Measurements from ENCODE around the gene GNG8. TPM values are rescaled to one million over a fixed set of nuclear protein-coding genes. Genes with fewer than 3 reads are reported as not detected.

The GNG8 gene
- total RNA-seq, 2 donors from 2014 or later, result not detected

GRCh38 chr19:46660008-46660517, 24.1 kb upstream of the GNG8 start:
- Histone ChIP-seq H3K4me3 (peak overlapping the region; percentile 53), H3K9ac (ENCODE audit: low read depth in 2 of 2, low read length in 2 of 2) (peak overlapping the region; percentile 22 to 62), H3K27ac (peak overlapping the region; percentile 51), H3K27me3 (peaks cover 30% of the 10 kb centered on the region), H3K9me3 (no peaks in the 10 kb centered on the region), H3K4me1 (peaks cover 6% of the 10 kb centered on the region), H3K36me3 (no peaks in the 10 kb centered on the region)
- intact Hi-C loops (cut with DNase I), result no loop called here
- DNase-seq, result no peak
- TF ChIP-seq CTCF (IDR thresholded peaks at IDR 0.05), result no peak

- H3K36me3 ChIP-seq, result no peaks in the 10 kb centered on the region
- no peak for TF ChIP-seq CTCF (IDR thresholded peaks at IDR 0.05)
- intact Hi-C loops (cut with DNase I), result no loop called here
- peak overlapping the region; percentile 53 for H3K4me3 ChIP-seq
- H3K4me1 ChIP-seq, result peaks cover 6% of the 10 kb centered on the region
- H3K27ac ChIP-seq, result peak overlapping the region; percentile 51
- H3K9ac ChIP-seq (ENCODE audit: low read depth in 2 of 2, low read length in 2 of 2), result peak overlapping the region; percentile 22 to 62
- no peaks in the 10 kb centered on the region for H3K9me3 ChIP-seq
- H3K27me3 ChIP-seq, result peaks cover 30% of the 10 kb centered on the region
- DNase-seq, result peak; percentile 38
These were observed 23.4 kb upstream of the GNG8 start for GRCh38 chr19:46659151-46660007.

GRCh38 chr19:46656541-46656940, 20.5 kb upstream of the GNG8 start:
- H3K9ac ChIP-seq (ENCODE audit: low read depth in 2 of 2, low read length in 2 of 2), result no peak overlapping the region
- no peaks in the 10 kb centered on the region for H3K9me3 ChIP-seq
- no peak for TF ChIP-seq CTCF (IDR thresholded peaks at IDR 0.05)
- H3K36me3 ChIP-seq, result no peaks in the 10 kb centered on the region
- H3K4me1 ChIP-seq, result peaks cover 6% of the 10 kb centered on the region
- H3K27me3 ChIP-seq, result peaks cover 30% of the 10 kb centered on the region
- H3K27ac ChIP-seq, result no peak overlapping the region
- intact Hi-C loops (cut with DNase I), result no loop called here
- no peak overlapping the region for H3K4me3 ChIP-seq
- no peak for DNase-seq

GRCh38 chr19:46654621-46655152, 18.7 kb upstream of the GNG8 start:
- H3K36me3 ChIP-seq, result no peaks in the 10 kb centered on the region
- intact Hi-C loops (cut with DNase I), result no loop called here
- DNase-seq, result no peak
- no peak overlapping the region for H3K4me3 ChIP-seq
- H3K4me1 ChIP-seq, result no peaks in the 10 kb centered on the region
- peak overlapping the region; percentile 55 for H3K27ac ChIP-seq
- no peak for TF ChIP-seq CTCF (IDR thresholded peaks at IDR 0.05)
- H3K9ac ChIP-seq (ENCODE audit: low read depth in 2 of 2, low read length in 2 of 2), result peak overlapping the region in 1 of 2 donors; percentile 40
- peaks cover 23% of the 10 kb centered on the region for H3K27me3 ChIP-seq
- H3K9me3 ChIP-seq, result no peaks in the 10 kb centered on the region

GRCh38 chr19:46650445-46650844, 14.4 kb upstream of the GNG8 start:
- no peak for TF ChIP-seq CTCF (IDR thresholded peaks at IDR 0.05)
- Histone ChIP-seq H3K9ac (ENCODE audit: low read depth in 2 of 2, low read length in 2 of 2) (no peak overlapping the region), H3K36me3 (no peaks in the 10 kb centered on the region), H3K9me3 (no peaks in the 10 kb centered on the region), H3K4me3 (no peak overlapping the region), H3K4me1 (no peaks in the 10 kb centered on the region), H3K27ac (no peak overlapping the region), H3K27me3 (peaks cover 8% of the 10 kb centered on the region)
- intact Hi-C loops (cut with DNase I), result no loop called here
- no peak for DNase-seq

Measured in colonic mucosa (tissue), 4 donors.